GM12891 (cell line): Measurements from ENCODE around the gene WRNIP1.

ENCODE experiments used
- POLR2A ChIP-seq: IDR thresholded peaks from 2 replicates; pipeline ENCODE4 v1.6.1; 2011; ENCODE audit warnings: low read depth, low read length, control low read depth
- POLR2AphosphoS5 ChIP-seq: IDR thresholded peaks from 2 replicates; pipeline ENCODE4 v1.6.1; 2011; ENCODE audit warnings: low read depth, low read length, control low read depth
- POU2F2 ChIP-seq: IDR thresholded peaks from 2 replicates; pipeline ENCODE4 v1.6.1; 2011; ENCODE audit warnings: low read depth, mild to moderate bottlenecking, control low read depth, low read length, moderate library complexity
- TAF1 ChIP-seq: IDR thresholded peaks from 2 replicates; pipeline ENCODE4 v1.6.1; 2011; ENCODE audit warnings: low read depth, low read length, control low read depth

DNA sequence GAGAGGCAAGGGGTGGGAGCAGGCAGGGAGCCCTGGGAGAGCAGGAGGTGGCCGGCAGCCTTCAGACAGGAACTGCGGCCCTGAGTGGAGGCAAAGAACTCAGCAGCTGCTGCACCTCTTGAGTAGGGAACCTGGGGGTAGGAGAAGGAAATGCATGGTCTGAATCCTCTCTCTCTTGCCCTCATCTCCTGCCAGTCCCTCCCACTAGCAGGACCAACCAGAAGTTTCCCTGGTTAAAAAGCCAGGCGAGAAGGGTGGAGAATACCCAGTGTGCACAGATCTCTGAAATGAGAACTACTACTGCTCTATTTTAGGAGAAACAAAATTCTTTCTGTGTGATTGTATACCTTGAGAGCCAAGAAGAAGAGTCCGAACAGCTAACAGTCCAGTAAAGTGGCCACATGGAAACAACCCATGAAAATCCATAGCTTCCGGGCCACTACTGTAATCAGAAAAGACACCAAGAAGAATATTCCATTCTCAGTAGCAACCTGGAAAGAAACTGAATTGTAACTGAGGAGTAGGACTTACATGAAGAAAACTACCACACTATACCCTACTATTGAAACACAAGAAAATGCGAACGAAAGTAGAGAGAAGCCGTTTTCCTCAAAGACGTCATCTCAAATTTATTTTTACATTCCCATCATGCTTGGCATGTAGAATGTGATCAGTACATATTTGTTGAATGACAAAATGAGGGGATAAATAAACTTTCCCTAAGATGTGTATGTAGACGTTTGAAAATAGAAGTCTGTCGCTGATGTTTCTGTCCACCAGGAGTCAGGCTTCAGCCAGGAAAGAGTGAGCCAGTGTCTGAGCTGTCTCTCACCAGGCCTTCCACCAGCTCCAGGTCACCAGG lies 25.6 kb downstream of the WRNIP1 start:
- TF ChIP-seq POLR2A (no peak), POLR2AphosphoS5 (no peak), TAF1 (no peak), POU2F2 (no peak)
